BE2C (cell line): Measurements from ENCODE around the gene ASTL.

Experiments
- DNase-seq: peaks from one replicate; pipeline ENCODE4 v3.0.0-alpha.2; 2020
- H3K27me3 ChIP-seq: fragments of 250-450 bp; sonication (Bioruptor Pico); 2 replicates; pipeline ENCODE4 v1.5.1; 2020; ENCODE audit warnings: mild to moderate bottlenecking
- H3K36me3 ChIP-seq: fragments of 250-450 bp; sonication (Bioruptor Pico); 2 replicates; pipeline ENCODE4 v1.5.1; 2020; ENCODE audit warnings: mild to moderate bottlenecking
- H3K4me1 ChIP-seq: fragments of 250-450 bp; sonication (Bioruptor Pico); 2 replicates; pipeline ENCODE4 v1.5.1; 2020
- H3K4me3 ChIP-seq: 2 replicates; pipeline ENCODE4 v1.5.1; 2011; ENCODE audit warnings: low read depth, low read length
- H3K9me3 ChIP-seq: fragments of 250-450 bp; sonication (Bioruptor Pico); 2 replicates; pipeline ENCODE4 v1.5.1; 2020
- TF ChIP-seq, protein P1 (sequence below): IDR thresholded peaks from 2 replicates; pipeline ENCODE4 v1.5.1; 2012; ENCODE audit warnings: mild to moderate bottlenecking, low read depth, low read length

ASTL gene

DNA sequence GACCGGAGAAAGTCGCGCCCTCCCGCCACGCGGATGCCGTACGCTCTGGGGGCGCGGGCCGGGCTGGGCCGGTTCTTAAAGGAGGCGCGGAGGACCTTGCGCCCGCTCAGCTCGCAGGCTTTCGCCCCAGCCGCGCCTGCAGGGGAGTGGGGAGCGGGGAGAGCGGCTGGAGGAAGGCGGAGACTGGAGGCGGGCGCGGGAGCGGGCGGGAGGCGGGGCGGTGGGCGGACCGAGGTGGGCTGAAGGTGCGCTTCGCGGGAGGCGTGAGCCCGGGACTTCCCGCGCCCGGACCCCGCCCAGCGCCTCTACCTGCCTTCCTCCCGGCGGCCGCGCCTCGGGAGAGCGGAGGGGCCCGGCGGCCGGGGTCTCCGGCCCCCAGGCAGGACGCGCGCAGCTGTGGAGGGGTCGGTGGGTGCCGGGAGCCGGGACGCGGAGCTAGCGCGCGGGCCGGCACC is 21.9 kb downstream of the ASTL start, which contains the start of gene ADRA2B:
TSS of gene ADRA2B (minus strand) at position 148 of the 455 bp plus-strand sequence. CDS start 422 bp downstream, outside the sequence.
- Histone ChIP-seq H3K27me3 (no peaks in the 10 kb centered on the region), H3K4me1 (no peaks in the 10 kb centered on the region), H3K36me3 (no peaks in the 10 kb centered on the region), H3K4me3 (peak within 1 kb of the TSS; percentile 47), H3K9me3 (no peaks in the 10 kb centered on the region)
- TF ChIP-seq, protein P1, sequence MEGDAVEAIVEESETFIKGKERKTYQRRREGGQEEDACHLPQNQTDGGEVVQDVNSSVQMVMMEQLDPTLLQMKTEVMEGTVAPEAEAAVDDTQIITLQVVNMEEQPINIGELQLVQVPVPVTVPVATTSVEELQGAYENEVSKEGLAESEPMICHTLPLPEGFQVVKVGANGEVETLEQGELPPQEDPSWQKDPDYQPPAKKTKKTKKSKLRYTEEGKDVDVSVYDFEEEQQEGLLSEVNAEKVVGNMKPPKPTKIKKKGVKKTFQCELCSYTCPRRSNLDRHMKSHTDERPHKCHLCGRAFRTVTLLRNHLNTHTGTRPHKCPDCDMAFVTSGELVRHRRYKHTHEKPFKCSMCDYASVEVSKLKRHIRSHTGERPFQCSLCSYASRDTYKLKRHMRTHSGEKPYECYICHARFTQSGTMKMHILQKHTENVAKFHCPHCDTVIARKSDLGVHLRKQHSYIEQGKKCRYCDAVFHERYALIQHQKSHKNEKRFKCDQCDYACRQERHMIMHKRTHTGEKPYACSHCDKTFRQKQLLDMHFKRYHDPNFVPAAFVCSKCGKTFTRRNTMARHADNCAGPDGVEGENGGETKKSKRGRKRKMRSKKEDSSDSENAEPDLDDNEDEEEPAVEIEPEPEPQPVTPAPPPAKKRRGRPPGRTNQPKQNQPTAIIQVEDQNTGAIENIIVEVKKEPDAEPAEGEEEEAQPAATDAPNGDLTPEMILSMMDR, result no peak
- DNase-seq, result peak; percentile 28

DNA sequence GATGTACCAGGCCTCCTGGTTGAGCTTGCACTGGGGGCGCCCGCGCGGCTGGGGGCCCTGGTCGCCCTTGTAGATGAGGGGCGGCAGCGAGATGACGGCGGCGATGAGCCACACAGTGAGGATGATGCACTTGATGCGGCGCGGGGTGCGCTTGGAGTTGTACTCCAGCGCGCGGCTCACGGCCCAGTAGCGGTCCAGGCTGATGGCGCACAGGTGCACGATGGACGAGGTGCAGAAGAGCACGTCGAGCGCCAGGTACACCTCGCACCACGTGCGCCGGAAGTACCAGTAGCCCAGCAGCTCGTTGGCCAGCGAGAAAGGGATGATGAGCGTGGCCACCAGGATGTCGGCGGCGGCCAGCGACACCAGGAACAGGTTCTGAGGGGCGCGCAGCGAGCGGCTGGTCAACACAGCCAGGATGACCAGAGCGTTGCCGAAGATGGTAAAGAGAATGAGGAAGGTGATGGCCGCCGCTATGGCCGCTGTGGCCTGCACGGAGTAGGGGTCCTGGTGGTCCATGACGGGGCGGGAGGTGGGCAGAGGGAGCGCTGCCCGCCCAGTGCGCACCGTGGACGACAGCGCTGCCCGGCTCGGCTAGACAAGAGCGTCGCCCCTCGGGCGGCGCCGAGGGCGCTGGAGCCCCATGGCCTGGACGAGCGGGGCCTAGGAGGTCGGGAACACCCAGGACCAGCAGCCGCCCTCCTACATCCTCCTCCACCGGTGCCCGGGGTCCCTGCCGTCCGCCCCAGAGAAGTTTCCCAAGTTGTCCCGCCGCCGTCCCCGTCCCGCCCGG is 22.5 kb downstream of the ASTL start:
- Histone ChIP-seq H3K4me1 (no peaks in the 10 kb centered on the region), H3K27me3 (no peaks in the 10 kb centered on the region), H3K9me3 (no peaks in the 10 kb centered on the region), H3K4me3 (no peak overlapping the region), H3K36me3 (no peaks in the 10 kb centered on the region)
- no peak for DNase-seq
- TF ChIP-seq, protein P1, result no peak

DNA sequence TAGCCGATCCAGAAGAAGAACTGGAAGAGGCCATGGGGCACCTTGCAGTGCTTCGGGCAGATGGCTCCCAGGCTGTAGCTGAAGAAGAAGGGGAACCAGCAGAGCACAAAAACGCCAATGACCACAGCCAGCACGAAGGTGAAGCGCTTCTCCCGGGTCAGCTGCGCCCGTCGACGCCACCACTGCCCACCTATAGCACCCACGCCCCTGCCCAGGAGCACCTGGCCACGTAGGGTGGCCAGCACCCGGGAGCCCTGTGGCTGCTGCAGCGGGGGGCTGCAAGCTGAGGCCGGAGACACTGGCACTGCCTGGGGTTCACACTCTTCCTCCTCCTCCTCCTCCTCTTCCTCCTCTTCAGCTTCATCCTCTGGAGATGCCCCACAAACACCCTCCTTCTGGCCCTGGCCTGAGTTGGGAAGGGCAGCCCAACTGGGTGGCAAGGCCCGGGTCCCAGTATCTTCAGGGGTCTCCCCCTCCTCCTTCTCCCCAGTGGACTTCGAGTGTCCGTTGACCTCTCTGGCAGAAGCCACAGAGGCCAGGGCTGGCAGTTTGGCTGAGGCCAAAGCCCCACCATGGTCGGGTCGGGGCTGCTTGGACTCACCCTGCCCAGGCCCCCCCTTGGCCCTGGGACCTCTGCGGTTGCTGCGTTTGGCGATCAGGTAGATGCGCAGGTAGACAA is 23.3 kb downstream of the ASTL start:
- no peak overlapping the region for H3K4me3 ChIP-seq
- DNase-seq, result no peak
- no peaks in the 10 kb centered on the region for H3K4me1 ChIP-seq
- H3K9me3 ChIP-seq, result no peaks in the 10 kb centered on the region
- H3K36me3 ChIP-seq, result no peaks in the 10 kb centered on the region
- H3K27me3 ChIP-seq, result no peaks in the 10 kb centered on the region
- TF ChIP-seq, protein P1, result no peak

DNA sequence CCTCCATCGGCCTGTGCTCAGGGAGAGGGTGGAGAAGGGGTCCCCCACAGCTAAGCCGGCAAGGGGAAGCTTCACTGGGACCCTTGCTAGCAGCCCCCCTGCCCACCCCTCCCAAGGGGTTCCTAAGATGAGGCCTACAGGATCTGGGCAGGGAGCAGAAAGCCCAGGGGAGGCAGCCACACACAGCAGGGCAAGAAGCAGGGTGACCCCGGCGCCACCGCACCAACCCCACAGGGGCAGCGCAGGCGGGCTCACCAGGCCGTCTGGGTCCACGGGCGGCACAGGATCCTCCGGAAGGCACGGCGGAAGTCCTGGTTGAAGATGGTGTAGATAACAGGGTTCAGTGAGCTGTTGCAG is 23.8 kb downstream of the ASTL start:
- no peaks in the 10 kb centered on the region for H3K9me3 ChIP-seq
- H3K4me3 ChIP-seq, result no peak overlapping the region
- no peaks in the 10 kb centered on the region for H3K27me3 ChIP-seq
- no peak for DNase-seq
- H3K4me1 ChIP-seq, result no peaks in the 10 kb centered on the region
- TF ChIP-seq, protein P1, result no peak
- no peaks in the 10 kb centered on the region for H3K36me3 ChIP-seq

DNA sequence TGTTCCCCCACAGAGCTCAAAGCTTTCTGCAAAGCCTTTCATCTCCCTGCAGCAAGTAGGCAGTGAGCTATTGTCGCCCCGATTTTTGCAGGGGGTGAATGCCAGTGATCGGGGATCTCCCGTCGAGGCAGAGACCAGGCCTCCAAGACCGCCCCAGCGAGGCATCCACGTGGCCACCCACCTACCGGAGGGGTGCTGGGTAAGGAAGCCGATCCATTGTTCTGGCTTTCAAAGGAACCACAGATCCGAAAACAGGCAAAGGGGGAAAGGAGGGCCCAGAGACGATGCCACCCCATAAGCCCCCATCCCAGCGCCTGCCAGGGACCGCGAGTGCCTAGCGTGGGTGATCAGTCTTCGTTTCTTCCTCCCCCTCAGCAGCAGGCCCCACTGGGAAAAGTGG is 24.4 kb downstream of the ASTL start:
- Histone ChIP-seq H3K4me3 (no peak overlapping the region), H3K36me3 (no peaks in the 10 kb centered on the region), H3K9me3 (no peaks in the 10 kb centered on the region), H3K27me3 (no peaks in the 10 kb centered on the region), H3K4me1 (no peaks in the 10 kb centered on the region)
- TF ChIP-seq, protein P1, result no peak
- DNase-seq, result no peak

DNA sequence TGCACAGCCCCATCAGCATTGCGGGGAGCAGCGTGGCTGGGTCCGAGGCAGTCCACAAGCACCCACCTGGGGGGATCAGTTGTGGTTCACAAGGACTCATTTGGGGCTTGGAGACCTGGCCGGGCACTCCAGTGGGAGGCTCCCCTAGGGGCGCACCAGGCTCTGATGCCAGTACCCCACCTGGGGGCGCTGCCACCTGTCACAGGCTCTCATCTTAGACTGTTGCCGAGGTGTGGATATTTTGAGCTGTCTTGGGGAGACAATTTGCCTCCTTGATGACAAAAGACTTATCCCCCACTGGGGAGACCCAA is 25.0 kb downstream of the ASTL start:
- Histone ChIP-seq H3K36me3 (no peaks in the 10 kb centered on the region), H3K4me1 (no peaks in the 10 kb centered on the region), H3K9me3 (no peaks in the 10 kb centered on the region), H3K27me3 (no peaks in the 10 kb centered on the region), H3K4me3 (no peak overlapping the region)
- TF ChIP-seq, protein P1, result no peak
- no peak for DNase-seq
